ENCODE results near the gene SLC39A7.
A peak's percentile ranks its signal among the peaks of the same experiment; 100 is the strongest.

The SLC39A7 gene

DNA sequence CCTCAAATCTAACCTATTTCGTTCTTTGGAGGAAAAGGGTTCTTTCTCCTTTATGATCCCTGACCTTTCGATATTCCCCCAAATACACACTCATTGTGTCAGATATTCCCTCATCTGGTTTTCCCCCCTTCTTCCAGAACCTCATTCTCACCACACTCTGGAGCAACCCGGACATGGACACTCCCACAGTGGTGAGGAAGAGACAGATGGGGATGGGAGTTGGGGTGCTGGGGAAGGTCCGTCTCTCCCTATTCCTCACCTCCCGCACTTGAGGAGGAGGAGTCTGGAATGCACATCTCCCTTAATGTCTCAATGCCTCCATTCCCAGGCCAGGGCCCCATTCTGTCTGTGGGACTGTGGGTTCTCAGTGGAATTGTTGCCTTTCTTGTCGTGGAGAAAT is 1.3 kb downstream of the SLC39A7 start:
- Histone ChIP-seq H3K9ac (ENCODE audit: low read length in 2 of 2) (peak overlapping the region in 1 of 2 donors; percentile 96), H3K4me1 (ENCODE audit: control insufficient read depth, insufficient read depth, low read length) (peaks cover 63% of the 10 kb centered on the region), H3K27me3 (ENCODE audit: control insufficient read depth in 1 of 2, insufficient read depth in 2 of 2, low read length in 2 of 2) (no peaks in the 10 kb centered on the region), H3K4me3 (ENCODE audit: low read length in 2 of 2) (peak overlapping the region; percentile 88 to 97), H3K27ac (ENCODE audit: low read length) (no peak overlapping the region), H3K9me3 (ENCODE audit: control insufficient read depth in 2 of 2, low read length in 2 of 2) (no peaks in the 10 kb centered on the region), H3K36me3 (ENCODE audit: control insufficient read depth in 2 of 2, insufficient read depth in 2 of 2, low read length in 2 of 2) (peaks cover 22 to 23% of the 10 kb centered on the region in 2 donors)

DNA sequence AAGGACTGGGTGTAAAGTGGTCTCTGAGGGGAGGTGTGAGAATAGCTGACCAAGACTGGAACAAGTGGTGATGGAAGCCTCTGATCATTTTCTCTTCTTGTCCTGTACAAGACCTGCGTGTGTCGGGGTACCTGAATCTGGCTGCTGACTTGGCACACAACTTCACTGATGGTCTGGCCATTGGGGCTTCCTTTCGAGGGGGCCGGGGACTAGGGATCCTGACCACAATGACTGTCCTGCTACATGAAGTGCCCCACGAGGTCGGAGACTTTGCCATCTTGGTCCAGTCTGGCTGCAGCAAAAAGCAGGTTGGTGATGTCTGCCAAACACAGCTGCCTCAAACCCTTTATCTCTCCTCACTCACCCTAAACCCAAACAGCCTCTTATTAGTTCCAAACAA is 2.1 kb downstream of the SLC39A7 start:
- Histone ChIP-seq H3K36me3 (ENCODE audit: control insufficient read depth in 2 of 2, insufficient read depth in 2 of 2, low read length in 2 of 2) (peaks cover 17 to 21% of the 10 kb centered on the region in 2 donors), H3K27me3 (ENCODE audit: control insufficient read depth in 1 of 2, insufficient read depth in 2 of 2, low read length in 2 of 2) (no peaks in the 10 kb centered on the region), H3K27ac (ENCODE audit: low read length) (no peak overlapping the region), H3K4me1 (ENCODE audit: control insufficient read depth, insufficient read depth, low read length) (peaks cover 69% of the 10 kb centered on the region), H3K4me3 (ENCODE audit: low read length in 2 of 2) (no peak overlapping the region), H3K9ac (ENCODE audit: low read length in 2 of 2) (no peak overlapping the region), H3K9me3 (ENCODE audit: control insufficient read depth in 2 of 2, low read length in 2 of 2) (no peaks in the 10 kb centered on the region)

DNA sequence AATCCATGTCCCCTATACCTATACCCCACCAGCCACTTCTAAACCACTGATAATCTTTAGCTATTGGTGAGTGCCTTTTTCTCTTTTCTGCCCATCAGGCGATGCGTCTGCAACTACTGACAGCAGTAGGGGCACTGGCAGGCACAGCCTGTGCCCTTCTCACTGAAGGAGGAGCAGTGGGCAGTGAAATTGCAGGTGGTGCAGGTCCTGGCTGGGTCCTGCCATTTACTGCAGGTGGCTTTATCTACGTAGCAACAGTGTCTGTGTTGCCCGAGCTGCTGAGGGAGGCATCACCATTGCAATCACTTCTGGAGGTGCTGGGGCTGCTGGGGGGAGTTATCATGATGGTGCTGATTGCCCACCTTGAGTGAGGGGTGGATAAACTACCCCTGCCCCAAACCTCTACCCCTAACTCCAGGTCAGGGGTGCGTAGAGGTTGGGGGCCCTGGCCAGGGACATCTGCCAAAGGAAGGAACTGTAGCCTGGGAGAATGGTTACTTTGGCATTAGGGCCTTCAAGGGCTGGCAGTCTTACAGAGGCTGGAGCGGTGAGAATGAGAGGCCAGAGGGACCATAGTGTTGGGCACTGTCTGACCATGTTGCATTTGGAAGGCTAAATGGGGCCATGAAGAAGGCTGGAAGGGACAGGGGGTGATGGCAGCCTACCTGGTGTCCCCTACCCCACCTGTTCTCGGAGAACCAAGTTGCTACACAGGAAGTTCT is 2.9 kb downstream of the SLC39A7 start:
- H3K4me3 ChIP-seq (ENCODE audit: low read length in 2 of 2), result peak overlapping the region in 1 of 2 donors; percentile 93
- H3K9me3 ChIP-seq (ENCODE audit: control insufficient read depth in 2 of 2, low read length in 2 of 2), result no peaks in the 10 kb centered on the region
- H3K36me3 ChIP-seq (ENCODE audit: control insufficient read depth in 2 of 2, insufficient read depth in 2 of 2, low read length in 2 of 2), result peaks cover 17 to 21% of the 10 kb centered on the region in 2 donors
- no peak overlapping the region for H3K27ac ChIP-seq (ENCODE audit: low read length)
- H3K27me3 ChIP-seq (ENCODE audit: control insufficient read depth in 1 of 2, insufficient read depth in 2 of 2, low read length in 2 of 2), result no peaks in the 10 kb centered on the region
- H3K9ac ChIP-seq (ENCODE audit: low read length in 2 of 2), result peak overlapping the region in 1 of 2 donors; percentile 1
- peaks cover 65% of the 10 kb centered on the region for H3K4me1 ChIP-seq (ENCODE audit: control insufficient read depth, insufficient read depth, low read length)

DNA sequence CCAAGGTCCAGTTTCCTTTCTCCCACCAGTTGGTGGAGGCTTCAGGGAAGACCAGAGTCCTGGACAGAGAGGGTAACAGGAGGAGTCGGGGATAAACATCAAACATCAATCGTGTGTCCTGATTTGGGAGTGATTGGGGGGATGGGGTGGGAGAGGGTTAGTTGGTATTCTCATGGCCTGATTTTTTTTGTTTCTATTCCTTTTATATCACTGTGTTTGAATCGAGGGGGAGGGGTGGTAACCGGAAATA is 3.4 kb downstream of the SLC39A7 start:
- Histone ChIP-seq H3K36me3 (ENCODE audit: control insufficient read depth in 2 of 2, insufficient read depth in 2 of 2, low read length in 2 of 2) (peaks cover 17 to 21% of the 10 kb centered on the region in 2 donors), H3K27ac (ENCODE audit: low read length) (no peak overlapping the region), H3K9me3 (ENCODE audit: control insufficient read depth in 2 of 2, low read length in 2 of 2) (no peaks in the 10 kb centered on the region), H3K27me3 (ENCODE audit: control insufficient read depth in 1 of 2, insufficient read depth in 2 of 2, low read length in 2 of 2) (no peaks in the 10 kb centered on the region), H3K9ac (ENCODE audit: low read length in 2 of 2) (peak overlapping the region in 1 of 2 donors; percentile 1), H3K4me1 (ENCODE audit: control insufficient read depth, insufficient read depth, low read length) (peaks cover 67% of the 10 kb centered on the region), H3K4me3 (ENCODE audit: low read length in 2 of 2) (peak overlapping the region in 1 of 2 donors; percentile 93)

DNA sequence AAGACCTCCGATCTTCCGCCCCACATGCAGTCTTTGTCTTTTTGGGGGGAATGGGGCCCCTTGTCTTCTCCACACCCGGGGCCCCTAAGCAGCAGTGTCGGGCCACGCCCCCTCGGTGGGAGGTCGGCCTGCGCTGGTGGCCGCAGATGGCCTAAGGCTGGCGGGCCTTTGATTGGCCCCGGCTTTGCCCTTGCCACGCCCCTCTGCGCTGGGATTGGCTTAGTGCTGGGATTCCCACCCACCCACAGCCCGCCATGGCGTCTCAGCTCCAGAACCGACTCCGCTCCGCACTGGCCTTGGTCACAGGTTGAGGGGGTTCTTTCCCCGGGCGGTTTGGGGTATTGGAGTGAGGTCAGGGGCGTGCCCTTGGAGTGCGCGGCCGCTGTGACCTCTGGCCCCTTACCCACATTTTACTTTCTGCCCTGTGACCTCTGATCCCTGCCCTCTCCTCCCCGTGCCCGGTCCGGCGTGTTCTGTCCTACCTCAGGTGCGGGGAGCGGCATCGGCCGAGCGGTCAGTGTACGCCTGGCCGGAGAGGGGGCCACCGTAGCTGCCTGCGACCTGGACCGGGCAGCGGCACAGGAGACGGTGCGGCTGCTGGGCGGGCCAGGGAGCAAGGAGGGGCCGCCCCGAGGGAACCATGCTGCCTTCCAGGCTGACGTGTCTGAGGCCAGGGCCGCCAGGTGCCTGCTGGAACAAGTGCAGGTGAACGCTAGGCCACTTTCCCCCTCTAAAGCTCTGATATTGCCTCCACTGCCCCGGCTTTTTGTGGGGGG is 3.9 kb downstream of the SLC39A7 start, which contains the start of gene HSD17B8:
Gene HSD17B8 (plus strand): TSS at position 241 of the 776 bp plus-strand sequence. CDS start 14 bp downstream, at position 255.
- Histone ChIP-seq H3K4me1 (ENCODE audit: control insufficient read depth, insufficient read depth, low read length) (peaks cover 66% of the 10 kb centered on the region), H3K4me3 (ENCODE audit: low read length in 2 of 2) (peak within 1 kb of the TSS; percentile 87 to 93), H3K27me3 (ENCODE audit: control insufficient read depth in 1 of 2, insufficient read depth in 2 of 2, low read length in 2 of 2) (no peaks in the 10 kb centered on the region), H3K9me3 (ENCODE audit: control insufficient read depth in 2 of 2, low read length in 2 of 2) (no peaks in the 10 kb centered on the region), H3K9ac (ENCODE audit: low read length in 2 of 2) (peak within 1 kb of the TSS; percentile 73 to 76), H3K36me3 (ENCODE audit: control insufficient read depth in 2 of 2, insufficient read depth in 2 of 2, low read length in 2 of 2) (peaks cover 19 to 23% of the 10 kb centered on the region in 2 donors), H3K27ac (ENCODE audit: low read length) (peak within 1 kb of the TSS; percentile 24)

DNA sequence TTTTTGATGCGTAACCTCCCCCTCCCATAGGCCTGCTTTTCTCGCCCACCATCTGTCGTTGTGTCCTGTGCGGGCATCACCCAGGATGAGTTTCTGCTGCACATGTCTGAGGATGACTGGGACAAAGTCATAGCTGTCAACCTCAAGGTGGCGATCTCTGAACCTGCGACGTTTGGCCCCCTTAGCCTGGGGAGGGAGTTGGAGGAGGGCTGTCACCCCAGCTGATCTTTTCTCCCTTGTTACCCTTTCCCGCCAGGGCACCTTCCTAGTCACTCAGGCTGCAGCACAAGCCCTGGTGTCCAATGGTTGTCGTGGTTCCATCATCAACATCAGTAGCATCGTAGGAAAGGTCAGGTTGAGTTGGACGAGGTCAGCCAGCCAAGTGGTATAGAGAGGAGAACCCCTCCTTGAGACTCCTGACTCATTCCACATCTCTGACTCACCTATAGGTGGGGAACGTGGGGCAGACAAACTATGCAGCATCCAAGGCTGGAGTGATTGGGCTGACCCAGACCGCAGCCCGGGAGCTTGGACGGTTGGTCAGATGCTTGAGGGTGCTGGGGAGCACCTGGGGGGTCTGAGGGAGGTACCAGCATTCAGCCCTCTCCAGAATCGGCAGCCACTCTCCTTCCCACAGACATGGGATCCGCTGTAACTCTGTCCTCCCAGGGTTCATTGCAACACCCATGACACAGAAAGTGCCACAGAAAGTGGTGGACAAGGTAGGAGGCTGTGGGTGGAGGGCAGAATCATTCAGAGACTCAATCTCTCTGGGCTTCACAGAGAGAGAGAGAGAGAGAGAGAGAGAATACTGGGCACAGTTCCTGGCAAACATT is 4.7 kb downstream of the SLC39A7 start:
- Histone ChIP-seq H3K27ac (ENCODE audit: low read length) (peak overlapping the region; percentile 24), H3K9ac (ENCODE audit: low read length in 2 of 2) (peak overlapping the region in 1 of 2 donors; percentile 76)

DNA sequence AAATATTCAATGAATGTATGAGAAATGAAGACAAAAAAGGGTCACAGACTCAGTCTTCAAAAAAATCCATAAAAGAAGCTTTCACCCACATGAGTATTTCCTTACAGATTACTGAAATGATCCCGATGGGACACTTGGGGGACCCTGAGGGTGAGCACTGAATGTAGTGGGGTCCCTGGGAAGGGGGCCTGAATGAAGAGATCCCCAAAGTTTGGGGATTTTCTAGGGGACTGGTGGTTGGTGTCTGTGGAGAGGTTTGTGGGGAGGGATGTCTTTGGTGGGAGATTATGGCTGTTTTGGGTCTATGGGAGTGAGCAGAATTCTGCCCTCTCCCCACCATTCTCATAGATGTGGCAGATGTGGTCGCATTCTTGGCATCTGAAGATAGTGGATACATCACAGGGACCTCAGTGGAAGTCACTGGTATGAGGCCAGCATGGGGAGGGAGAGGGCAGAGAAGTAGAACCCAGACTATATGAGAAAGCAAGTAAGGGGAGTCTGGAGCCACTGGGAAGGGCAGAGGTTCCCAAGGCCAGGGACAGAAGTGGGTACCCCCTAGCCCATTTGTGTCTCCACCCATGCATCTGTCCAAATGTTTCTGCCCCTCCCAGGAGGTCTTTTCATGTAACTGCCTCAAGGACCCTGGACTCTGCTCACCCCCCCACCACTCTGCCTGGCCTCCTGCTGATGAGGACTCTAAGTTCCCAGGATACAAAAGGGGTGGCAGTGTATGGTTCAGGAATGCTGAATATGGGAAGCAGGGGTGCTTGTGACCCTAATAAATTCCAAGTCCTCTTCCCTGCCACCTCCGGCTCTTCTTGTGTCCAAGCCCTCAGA is 5.6 kb downstream of the SLC39A7 start:
- Histone ChIP-seq H3K27me3 (ENCODE audit: control insufficient read depth in 1 of 2, insufficient read depth in 2 of 2, low read length in 2 of 2) (no peaks in the 10 kb centered on the region), H3K9ac (ENCODE audit: low read length in 2 of 2) (no peak overlapping the region), H3K9me3 (ENCODE audit: control insufficient read depth in 2 of 2, low read length in 2 of 2) (no peaks in the 10 kb centered on the region), H3K36me3 (ENCODE audit: control insufficient read depth in 2 of 2, insufficient read depth in 2 of 2, low read length in 2 of 2) (peaks cover 30 to 31% of the 10 kb centered on the region in 2 donors), H3K4me3 (ENCODE audit: low read length in 2 of 2) (no peak overlapping the region), H3K4me1 (ENCODE audit: control insufficient read depth, insufficient read depth, low read length) (peaks cover 60% of the 10 kb centered on the region), H3K27ac (ENCODE audit: low read length) (no peak overlapping the region)

More for the DNA sequence above, 4.7 kb downstream of the SLC39A7 start:
- Histone ChIP-seq H3K4me3 (ENCODE audit: low read length in 2 of 2) (peak overlapping the region; percentile 87 to 93), H3K9me3 (ENCODE audit: control insufficient read depth in 2 of 2, low read length in 2 of 2) (no peaks in the 10 kb centered on the region), H3K27me3 (ENCODE audit: control insufficient read depth in 1 of 2, insufficient read depth in 2 of 2, low read length in 2 of 2) (no peaks in the 10 kb centered on the region), H3K4me1 (ENCODE audit: control insufficient read depth, insufficient read depth, low read length) (peaks cover 68% of the 10 kb centered on the region), H3K36me3 (ENCODE audit: control insufficient read depth in 2 of 2, insufficient read depth in 2 of 2, low read length in 2 of 2) (peaks cover 26 to 28% of the 10 kb centered on the region in 2 donors)

DNA sequence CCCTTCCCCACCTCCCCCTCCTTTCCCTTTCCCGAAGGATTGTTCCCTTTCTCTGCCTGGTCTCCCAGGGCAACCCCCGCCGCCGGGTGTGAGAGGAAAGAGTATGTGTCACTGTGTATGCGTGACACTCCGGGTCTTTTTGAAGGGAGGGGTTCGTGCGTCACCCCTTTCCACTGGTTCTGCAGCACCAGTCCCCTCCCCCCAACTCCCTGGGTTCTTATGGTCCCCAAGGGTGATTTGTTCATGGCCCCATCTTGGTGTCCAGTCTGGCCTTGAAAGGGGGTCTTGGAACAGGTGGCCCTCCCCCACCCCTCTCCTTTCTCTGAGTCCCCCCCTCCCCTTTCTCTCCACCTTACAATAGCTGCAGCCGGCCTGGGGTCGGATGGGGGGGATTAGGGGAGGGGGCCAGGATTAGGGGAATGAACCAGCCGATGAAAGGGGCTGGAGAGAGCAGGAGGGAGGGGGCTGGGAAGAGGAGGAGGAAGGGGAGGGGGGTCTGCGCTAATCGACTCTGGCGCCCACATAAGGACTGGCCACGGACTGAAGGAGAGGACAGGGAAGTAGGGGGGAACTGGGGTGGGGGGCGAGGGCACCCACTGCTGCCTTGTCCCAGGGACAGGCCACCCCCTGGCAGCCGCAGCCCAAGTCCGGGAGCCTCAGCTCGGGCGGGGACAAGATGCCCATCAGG is 6.3 kb downstream of the SLC39A7 start:
- no peaks in the 10 kb centered on the region for H3K9me3 ChIP-seq (ENCODE audit: control insufficient read depth in 2 of 2, low read length in 2 of 2)
- no peaks in the 10 kb centered on the region for H3K27me3 ChIP-seq (ENCODE audit: control insufficient read depth in 1 of 2, insufficient read depth in 2 of 2, low read length in 2 of 2)
- peaks cover 29% of the 10 kb centered on the region in 2 donors for H3K36me3 ChIP-seq (ENCODE audit: control insufficient read depth in 2 of 2, insufficient read depth in 2 of 2, low read length in 2 of 2)
- H3K27ac ChIP-seq (ENCODE audit: low read length), result no peak overlapping the region
- peaks cover 53% of the 10 kb centered on the region for H3K4me1 ChIP-seq (ENCODE audit: control insufficient read depth, insufficient read depth, low read length)
- H3K4me3 ChIP-seq (ENCODE audit: low read length in 2 of 2), result peak overlapping the region; percentile 89 to 90
- peak overlapping the region in 1 of 2 donors; percentile 99 for H3K9ac ChIP-seq (ENCODE audit: low read length in 2 of 2)

DNA sequence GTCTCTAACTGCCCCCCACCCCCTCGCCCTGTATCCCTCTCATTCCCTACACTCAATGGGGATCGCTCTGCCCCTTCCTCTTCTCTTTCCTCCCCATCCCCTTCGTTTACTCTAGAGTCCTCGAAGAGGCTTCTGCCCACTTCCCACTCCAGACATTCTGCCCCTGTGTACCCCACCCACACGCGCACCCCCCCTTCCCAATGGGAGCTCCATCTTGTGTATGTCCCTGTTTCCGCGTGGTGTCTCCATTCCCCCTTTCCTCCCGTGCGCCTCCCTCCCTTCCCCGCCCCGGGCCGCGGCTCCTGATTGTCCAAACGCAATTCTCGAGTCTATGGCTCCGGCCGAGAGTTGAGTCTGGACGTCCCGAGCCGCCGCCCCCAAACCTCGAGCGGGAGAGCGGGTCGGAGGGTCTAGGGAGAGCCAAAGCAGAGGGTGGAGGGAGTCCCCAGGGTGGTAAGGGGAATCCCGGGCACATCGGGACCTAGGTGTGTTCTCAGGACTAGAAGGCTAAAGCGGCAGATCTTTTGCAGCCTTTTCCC is 7.0 kb downstream of the SLC39A7 start:
- Histone ChIP-seq H3K27ac (ENCODE audit: low read length) (peak overlapping the region; percentile 92), H3K9ac (ENCODE audit: low read length in 2 of 2) (peak overlapping the region; percentile 98 to 99), H3K27me3 (ENCODE audit: control insufficient read depth in 1 of 2, insufficient read depth in 2 of 2, low read length in 2 of 2) (no peaks in the 10 kb centered on the region), H3K4me3 (ENCODE audit: low read length in 2 of 2) (peak overlapping the region; percentile 89 to 90), H3K4me1 (ENCODE audit: control insufficient read depth, insufficient read depth, low read length) (peaks cover 49% of the 10 kb centered on the region), H3K9me3 (ENCODE audit: control insufficient read depth in 2 of 2, low read length in 2 of 2) (no peaks in the 10 kb centered on the region), H3K36me3 (ENCODE audit: control insufficient read depth in 2 of 2, insufficient read depth in 2 of 2, low read length in 2 of 2) (peaks cover 23 to 25% of the 10 kb centered on the region in 2 donors)

Measured in stomach smooth muscle (tissue), 2 donors.